CD14-positive monocyte (primary cell): ENCODE results near the gene CDH23. TPM values are rescaled to one million over a fixed set of nuclear protein-coding genes. Genes with fewer than 3 reads are reported as not detected.

ENCODE experiments used
- DNase-seq, 3 donors: peaks; one replicate each; pipeline ENCODE4 v3.0.0-alpha.2; 2011 to 2022
- H2AFZ ChIP-seq: 2 replicates; pipeline ENCODE4 v1.6.0; 2012; ENCODE audit warnings: mild to moderate bottlenecking, low read depth, low read length, inconsistent platforms; ENCODE audit not compliant: insufficient read depth, poor library complexity, severe bottlenecking
- H3K27ac ChIP-seq, 2 donors: 1 replicate in 1 of 2; 2 replicates in 1 of 2; pipeline ENCODE4 v1.5.1; 2012 to 2013; ENCODE audit warnings: low read length in 2 of 2, control low read depth in 1 of 2, inconsistent platforms in 1 of 2, low read depth in 1 of 2, mild to moderate bottlenecking in 1 of 2
- H3K27me3 ChIP-seq, 2 donors: one replicate each; pipeline versions ENCODE4 v1.6.0 to v1.6.1; 2011 to 2013; ENCODE audit warnings: low read length in 2 of 2; ENCODE audit not compliant: control insufficient read depth in 2 of 2, insufficient read depth in 2 of 2
- H3K36me3 ChIP-seq, 2 donors: replicated peaks in 1 of 2; 1 replicate in 1 of 2; 2 replicates in 1 of 2; pipeline versions ENCODE4 v1.5.1 to v1.6.1; 2012 to 2013; ENCODE audit warnings: low read length in 2 of 2, control low read depth in 1 of 2, inconsistent platforms in 1 of 2, mild to moderate bottlenecking in 1 of 2; ENCODE audit not compliant: insufficient read depth in 2 of 2, control insufficient read depth in 1 of 2
- H3K4me1 ChIP-seq, 2 donors: 1 replicate in 1 of 2; 2 replicates in 1 of 2; pipeline versions ENCODE4 v1.5.1 to v1.6.1; 2012 to 2013; ENCODE audit warnings: low read length in 2 of 2, control low read depth in 1 of 2, inconsistent platforms in 1 of 2, mild to moderate bottlenecking in 1 of 2, moderate library complexity in 1 of 2; ENCODE audit not compliant: insufficient read depth in 2 of 2, control insufficient read depth in 1 of 2
- H3K4me2 ChIP-seq: replicated peaks from 2 replicates; pipeline ENCODE3; 2012; ENCODE audit warnings: low read length, moderate library complexity, mild to moderate bottlenecking; ENCODE audit not compliant: poor library complexity, severe bottlenecking; ENCODE audit errors: extremely low read depth
- H3K4me3 ChIP-seq, 3 experiments: fragments of 200-600 bp in 1 of 3; sonication (generic) in 1 of 3; replicated peaks in 1 of 3; 1 replicate in 2 of 3; 2 replicates in 1 of 3; pipeline ENCODE4 v1.5.1; 2011 to 2013; ENCODE audit warnings: low read length in 3 of 3, mild to moderate bottlenecking in 3 of 3, control low read depth in 2 of 3, low read depth in 2 of 3, inconsistent platforms in 1 of 3, moderate library complexity in 1 of 3
- H3K79me2 ChIP-seq: 2 replicates; pipeline ENCODE4 v1.6.0; 2012; ENCODE audit warnings: mild to moderate bottlenecking, control low read depth, inconsistent platforms, low read length, moderate library complexity; ENCODE audit not compliant: insufficient read depth
- H3K9ac ChIP-seq: 2 replicates; pipeline ENCODE4 v1.6.0; 2017; ENCODE audit warnings: low read length, mild to moderate bottlenecking; ENCODE audit not compliant: insufficient read depth, poor library complexity, severe bottlenecking
- H3K9me3 ChIP-seq, 2 donors: replicated peaks in 1 of 2; 1 replicate in 1 of 2; 2 replicates in 1 of 2; pipeline versions ENCODE4 v1.5.1 to v1.6.1; 2012 to 2013; ENCODE audit warnings: low read length in 2 of 2, control low read depth in 1 of 2; ENCODE audit not compliant: control insufficient read depth in 1 of 2, insufficient read depth in 1 of 2
- H4K20me1 ChIP-seq: 2 replicates; pipeline ENCODE4 v1.6.0; 2012; ENCODE audit warnings: mild to moderate bottlenecking, low read length, control low read depth, moderate library complexity; ENCODE audit not compliant: insufficient read depth
- H3K27ac Mint-ChIP-seq, 7 donors: one replicate each; pipeline ENCODE4 v1.8.0; 2020; ENCODE audit warnings: mild to moderate bottlenecking in 7 of 7, mixed read lengths in 7 of 7, moderate library complexity in 6 of 7, inconsistent platforms in 2 of 7
- H3K27me3 Mint-ChIP-seq, 3 donors: one replicate each; pipeline ENCODE4 v1.8.0; 2021 to 2022; ENCODE audit warnings: low read depth in 3 of 3, mild to moderate bottlenecking in 3 of 3, mixed read lengths in 3 of 3, moderate library complexity in 3 of 3, inconsistent platforms in 1 of 3
- H3K36me3 Mint-ChIP-seq, 2 donors: one replicate each; pipeline ENCODE4 v1.8.0; 2020; ENCODE audit warnings: mixed read lengths in 2 of 2, inconsistent platforms in 1 of 2, mild to moderate bottlenecking in 1 of 2
- H3K4me1 Mint-ChIP-seq: one replicate; pipeline ENCODE4 v1.8.0; 2020; ENCODE audit warnings: mild to moderate bottlenecking, mixed read lengths
- H3K4me3 Mint-ChIP-seq, 2 donors: one replicate each; pipeline ENCODE4 v1.8.0; 2020; ENCODE audit warnings: mild to moderate bottlenecking in 2 of 2, mixed read lengths in 2 of 2, moderate library complexity in 1 of 2
- H3K9me3 Mint-ChIP-seq, 7 donors: one replicate each; pipeline ENCODE4 v1.8.0; 2020 to 2022; ENCODE audit warnings: mixed read lengths in 7 of 7, mild to moderate bottlenecking in 6 of 7, moderate library complexity in 6 of 7, inconsistent platforms in 2 of 7
- WGBS: methylation state at CpG from one replicate; pipeline ENCODE4 v1.1.5; 2013; ENCODE audit warnings: missing lambda C conversion rate; ENCODE audit not compliant: insufficient coverage; 5-methylcytosine and 5-hydroxymethylcytosine counted together
- intact Hi-C, 2 donors: fragments of 100-400 bp; cut with micrococcal nuclease; formaldehyde crosslinking; loops; one replicate each; pipeline versions ENCODE4 v1.15.0 to v1.15.1; 2023
- polyA plus RNA-seq, 3 donors: library from polyadenylated mRNA; depleted of rRNA in 1 of 3; unstranded in 2 of 3; stranded (reverse) in 1 of 3; fragments of 300-500 nt in 2 of 3; fragments of >200 nt in 1 of 3; fragmentation: Illumina TruSeq in 2 of 3; gene quantifications; 1 replicate in 2 of 3; 2 replicates in 1 of 3; pipeline ENCODE4 v1.2.3, GENCODE V29; 2012 to 2021
- TF ChIP-seq, protein P1 (sequence below): fragments of 200-600 bp; IDR thresholded peaks from one replicate; pipeline ENCODE4 v1.8.0; 2022; ENCODE audit warnings: antibody characterized with exemption, mild to moderate bottlenecking

CDH23 gene
- polyA plus RNA-seq, 3 donors: 8.2 to 36.2 (median 10.5) TPM

DNA sequence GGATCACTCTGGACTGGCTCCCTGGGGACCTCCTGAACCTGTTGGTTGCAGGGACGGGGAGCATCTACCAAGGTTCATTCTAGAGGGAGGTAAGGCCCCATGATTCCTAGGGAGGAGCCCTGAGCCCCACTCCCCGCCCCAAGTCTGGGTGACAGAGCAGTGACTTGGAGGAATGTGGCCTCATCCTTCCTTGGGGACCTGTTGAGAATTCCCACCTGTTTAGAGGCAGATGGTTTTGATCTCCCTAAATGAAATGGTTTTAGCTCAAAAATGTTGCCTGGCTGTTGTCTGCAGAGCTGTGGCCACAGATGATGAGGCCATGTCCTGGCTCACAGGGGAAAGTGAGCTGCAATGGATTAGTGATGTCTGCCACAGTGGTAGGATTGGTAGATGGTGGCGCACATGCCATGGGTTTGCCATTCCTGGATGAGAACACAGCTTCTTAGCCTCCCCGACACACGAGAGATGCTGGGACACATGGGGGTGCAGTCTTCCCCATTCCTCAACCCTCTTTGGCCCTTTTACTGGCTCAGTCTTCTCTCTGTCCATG, 310.6 kb downstream of the CDH23 start:
- no peak overlapping the region for H3K9ac ChIP-seq
- no peaks in the 10 kb centered on the region for H3K27me3 ChIP-seq
- no peak overlapping the region for H3K4me2 ChIP-seq
- no peak for DNase-seq
- intact Hi-C loops: loop anchor here in 1 of 2 donors (5.0 kb wide), 1 partner anchor 315 kb away; no protein-coding TSS in a partner anchor
- H3K4me1 ChIP-seq: peaks cover 48 to 58% of the 10 kb centered on the region in 2 donors
- Mint-ChIP-seq H3K36me3 (peaks cover 16 to 23% of the 10 kb centered on the region in 2 donors), H3K4me3 (no peak overlapping the region), H3K27ac (peak overlapping the region in 1 of 7 donors; percentile 42), H3K4me1 (peaks cover 60% of the 10 kb centered on the region), H3K27me3 (peaks cover 0 to 1% (median 0%) of the 10 kb centered on the region in 3 donors), H3K9me3 (peaks cover 0 to 2% (median 0%) of the 10 kb centered on the region in 7 donors)
- no peak overlapping the region for H3K27ac ChIP-seq
- H3K4me3 ChIP-seq: no peak overlapping the region
- TF ChIP-seq, protein P1, sequence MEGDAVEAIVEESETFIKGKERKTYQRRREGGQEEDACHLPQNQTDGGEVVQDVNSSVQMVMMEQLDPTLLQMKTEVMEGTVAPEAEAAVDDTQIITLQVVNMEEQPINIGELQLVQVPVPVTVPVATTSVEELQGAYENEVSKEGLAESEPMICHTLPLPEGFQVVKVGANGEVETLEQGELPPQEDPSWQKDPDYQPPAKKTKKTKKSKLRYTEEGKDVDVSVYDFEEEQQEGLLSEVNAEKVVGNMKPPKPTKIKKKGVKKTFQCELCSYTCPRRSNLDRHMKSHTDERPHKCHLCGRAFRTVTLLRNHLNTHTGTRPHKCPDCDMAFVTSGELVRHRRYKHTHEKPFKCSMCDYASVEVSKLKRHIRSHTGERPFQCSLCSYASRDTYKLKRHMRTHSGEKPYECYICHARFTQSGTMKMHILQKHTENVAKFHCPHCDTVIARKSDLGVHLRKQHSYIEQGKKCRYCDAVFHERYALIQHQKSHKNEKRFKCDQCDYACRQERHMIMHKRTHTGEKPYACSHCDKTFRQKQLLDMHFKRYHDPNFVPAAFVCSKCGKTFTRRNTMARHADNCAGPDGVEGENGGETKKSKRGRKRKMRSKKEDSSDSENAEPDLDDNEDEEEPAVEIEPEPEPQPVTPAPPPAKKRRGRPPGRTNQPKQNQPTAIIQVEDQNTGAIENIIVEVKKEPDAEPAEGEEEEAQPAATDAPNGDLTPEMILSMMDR: no peak
- no peaks in the 10 kb centered on the region for H4K20me1 ChIP-seq
- no peak overlapping the region for H2AFZ ChIP-seq
- no peaks in the 10 kb centered on the region for H3K9me3 ChIP-seq
- no peaks in the 10 kb centered on the region for H3K36me3 ChIP-seq
- 100% methylated on average over 4 of the region's 5 CpGs for WGBS
- no peaks in the 10 kb centered on the region for H3K79me2 ChIP-seq

GRCh38 chr10:71708301-71708703, 311.6 kb downstream of the CDH23 start:
- H3K27me3 ChIP-seq: no peaks in the 10 kb centered on the region
- Mint-ChIP-seq H3K27ac (peak overlapping the region in 1 of 7 donors; percentile 68), H3K9me3 (peaks cover 0 to 2% (median 0%) of the 10 kb centered on the region in 7 donors), H3K4me1 (peaks cover 63% of the 10 kb centered on the region), H3K36me3 (peaks cover 10 to 15% of the 10 kb centered on the region in 2 donors), H3K4me3 (no peak overlapping the region), H3K27me3 (peaks cover 0 to 2% (median 0%) of the 10 kb centered on the region in 3 donors)
- DNase-seq: peak; percentile 43 to 63 (median 61)
- no peaks in the 10 kb centered on the region for H3K36me3 ChIP-seq
- WGBS: 0% methylated on average over 8 of the region's 10 CpGs
- no peaks in the 10 kb centered on the region for H3K9me3 ChIP-seq
- no peaks in the 10 kb centered on the region for H4K20me1 ChIP-seq
- intact Hi-C loops: loop anchor here in 1 of 2 donors (5.0 kb wide), 1 partner anchor 316 kb away; no protein-coding TSS in a partner anchor
- H3K4me1 ChIP-seq: peaks cover 51 to 58% of the 10 kb centered on the region in 2 donors
- TF ChIP-seq, protein P1: peak; percentile 99
- H3K4me3 ChIP-seq: no peak overlapping the region
- H3K4me2 ChIP-seq: peak overlapping the region; percentile 39
- no peak overlapping the region for H3K27ac ChIP-seq
- H3K9ac ChIP-seq: no peak overlapping the region
- H3K79me2 ChIP-seq: peaks cover 7% of the 10 kb centered on the region
- no peak overlapping the region for H2AFZ ChIP-seq
